GM12891 (cell line): ENCODE results near the gene TULP4.

Source experiments
- PAX5 ChIP-seq: IDR thresholded peaks from 2 replicates; pipeline ENCODE4 v1.6.1; 2011; ENCODE audit warnings: low read length, moderate library complexity, mild to moderate bottlenecking; ENCODE audit not compliant: insufficient read depth, severe bottlenecking
- POLR2A ChIP-seq: IDR thresholded peaks from 2 replicates; pipeline ENCODE4 v1.6.1; 2011; ENCODE audit warnings: low read depth, low read length, control low read depth
- POLR2AphosphoS5 ChIP-seq: IDR thresholded peaks from 2 replicates; pipeline ENCODE4 v1.6.1; 2011; ENCODE audit warnings: low read depth, low read length, control low read depth
- SPI1 ChIP-seq: IDR thresholded peaks from 2 replicates; pipeline ENCODE4 v1.6.1; 2011; ENCODE audit warnings: low read depth, low read length, control low read depth
- TAF1 ChIP-seq: IDR thresholded peaks from 2 replicates; pipeline ENCODE4 v1.6.1; 2011; ENCODE audit warnings: low read depth, low read length, control low read depth

GRCh38 chr6:158457131-158457530, 144.9 kb downstream of the TULP4 start:
- TF ChIP-seq POLR2A: no peak
- no peak for TF ChIP-seq POLR2AphosphoS5
- no peak for TF ChIP-seq TAF1
- no peak for TF ChIP-seq SPI1
- no peak for TF ChIP-seq PAX5
